Activated T-helper 2 cell treated with anti-CD3 and anti-CD28 coated beads, Interferon-gamma antibody, Interleukin-2, Interleukin-4, amounts not matched to agents 10 μg/mL and 5 μg/mL and 100 μg/mL, durations not matched to agents 14 hours and 24 hours and 36 hours (primary cell): ENCODE results near the gene SLC1A6. TPM values are rescaled to one million over a fixed set of nuclear protein-coding genes. Genes with fewer than 3 reads are reported as not detected.
"Not testable (repeated sequence)": the region's sequence is repeated elsewhere in the genome, so short reads cannot be mapped to it uniquely, and the experiment has no call there.

Source experiments
- DNase-seq: peaks from one replicate; pipeline ENCODE4 v3.0.0; 2021; ENCODE audit warnings: low spot score
- H3K27ac Mint-ChIP-seq: one replicate; pipeline ENCODE4 v1.8.0; 2021; ENCODE audit warnings: mixed read lengths
- H3K27me3 Mint-ChIP-seq: one replicate; pipeline ENCODE4 v1.8.0; 2021; ENCODE audit warnings: low read depth, mixed read lengths
- H3K36me3 Mint-ChIP-seq: one replicate; pipeline ENCODE4 v1.8.0; 2021; ENCODE audit warnings: low read depth, mixed read lengths
- H3K4me1 Mint-ChIP-seq: one replicate; pipeline ENCODE4 v1.8.0; 2021; ENCODE audit warnings: low read depth, mixed read lengths
- H3K4me3 Mint-ChIP-seq: one replicate; pipeline ENCODE4 v1.8.0; 2021; ENCODE audit warnings: low read depth, mild to moderate bottlenecking, moderate library complexity, mixed read lengths
- H3K9me3 Mint-ChIP-seq: one replicate; pipeline ENCODE4 v1.8.0; 2021; ENCODE audit warnings: mixed read lengths
- intact Hi-C: fragments of 100-400 bp; cut with micrococcal nuclease; formaldehyde crosslinking; loops from one replicate; pipeline ENCODE4 v1.15.1; 2023
- total RNA-seq: library from RNA; stranded (reverse); gene quantifications from 2 replicates; pipeline ENCODE4 v1.2.3, GENCODE V29; 2022

SLC1A6 gene
- total RNA-seq, 1 donor from 2014 or later: not detected

GRCh38 chr19:14949876-14950275 is 29.8 kb downstream of the SLC1A6 start:
- Mint-ChIP-seq H3K4me3 (no peak overlapping the region), H3K27me3 (no peaks in the 10 kb centered on the region), H3K27ac (no peak overlapping the region), H3K4me1 (no peaks in the 10 kb centered on the region), H3K36me3 (no peaks in the 10 kb centered on the region), H3K9me3 (no peaks in the 10 kb centered on the region)
- DNase-seq: no peak
- intact Hi-C loops: no loop called here

- intact Hi-C loops, DNase-seq, H3K36me3 Mint-ChIP-seq, H3K27me3 Mint-ChIP-seq, H3K27ac Mint-ChIP-seq, H3K9me3 Mint-ChIP-seq, H3K4me3 Mint-ChIP-seq, H3K4me1 Mint-ChIP-seq: not testable (repeated sequence)
These were observed 30.3 kb downstream of the SLC1A6 start for GRCh38 chr19:14949413-14949812.

GRCh38 chr19:14944456-14944855 is 35.2 kb downstream of the SLC1A6 start:
- Mint-ChIP-seq H3K36me3 (no peaks in the 10 kb centered on the region), H3K9me3 (no peaks in the 10 kb centered on the region), H3K4me3 (no peak overlapping the region), H3K27ac (no peak overlapping the region), H3K4me1 (no peaks in the 10 kb centered on the region), H3K27me3 (peaks cover 3% of the 10 kb centered on the region)
- no peak for DNase-seq
- intact Hi-C loops: no loop called here

- H3K9me3 Mint-ChIP-seq: no peaks in the 10 kb centered on the region
- no peak for DNase-seq
- peaks cover 3% of the 10 kb centered on the region for H3K27me3 Mint-ChIP-seq
- intact Hi-C loops: no loop called here
- H3K36me3 Mint-ChIP-seq: no peaks in the 10 kb centered on the region
- H3K27ac Mint-ChIP-seq: no peak overlapping the region
- H3K4me1 Mint-ChIP-seq: no peaks in the 10 kb centered on the region
- no peak overlapping the region for H3K4me3 Mint-ChIP-seq
These were observed 36.1 kb downstream of the SLC1A6 start for GRCh38 chr19:14943601-14944000.

DNA sequence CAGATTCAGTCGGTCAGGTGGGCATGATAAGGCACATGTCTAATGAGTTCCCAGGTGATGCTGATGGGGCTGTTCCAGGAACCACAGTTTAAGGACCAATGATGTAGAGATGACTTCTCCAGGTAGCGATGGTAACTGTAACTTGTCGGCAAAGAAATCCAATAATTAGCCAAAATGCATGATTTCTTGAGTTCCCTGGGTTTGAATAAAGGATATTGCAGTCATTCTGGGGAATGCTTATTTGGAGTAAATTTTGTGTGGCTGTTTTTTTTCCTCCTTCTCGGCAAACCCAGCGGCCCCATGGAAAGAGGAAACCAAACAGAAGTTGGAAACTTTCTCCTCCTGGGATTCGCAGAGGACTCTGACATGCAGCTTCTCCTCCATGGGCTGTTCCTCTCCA is 38.5 kb downstream of the SLC1A6 start, which contains the start of gene OR7C2:
Gene OR7C2, plus strand, starts transcription at position 301 of the 400 bp plus-strand sequence. Its CDS starts 0 bp downstream, at position 301.
- Mint-ChIP-seq H3K4me3 (no peak within 1 kb of the TSS), H3K36me3 (no peaks in the 10 kb centered on the region), H3K27ac (no peak within 1 kb of the TSS), H3K27me3 (peaks cover 3% of the 10 kb centered on the region), H3K9me3 (no peaks in the 10 kb centered on the region), H3K4me1 (no peaks in the 10 kb centered on the region)
- intact Hi-C loops: no loop called here
- DNase-seq: no peak

DNA sequence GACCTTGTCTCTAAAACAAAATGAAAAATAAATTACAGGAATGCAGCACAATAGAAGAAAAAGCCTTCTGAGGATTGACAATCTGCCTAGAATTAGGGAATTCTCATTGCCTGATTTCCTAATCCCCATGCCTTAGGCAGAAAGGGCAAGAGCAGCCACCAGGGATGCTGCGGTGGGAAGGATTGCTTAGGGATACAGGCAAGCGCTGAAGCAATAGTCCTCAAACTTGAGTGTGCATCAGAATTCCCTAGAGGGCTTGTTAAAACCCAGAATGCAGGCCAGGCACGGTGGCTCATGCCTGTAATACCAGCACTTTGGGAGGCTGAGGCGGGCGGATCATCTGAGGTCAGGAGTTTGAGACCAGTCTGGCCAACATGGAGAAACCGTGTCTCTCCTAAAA is 39.4 kb downstream of the SLC1A6 start:
- intact Hi-C loops: no loop called here
- no peak for DNase-seq
- Mint-ChIP-seq H3K9me3 (no peaks in the 10 kb centered on the region), H3K27me3 (peaks cover 3% of the 10 kb centered on the region), H3K27ac (no peak overlapping the region), H3K4me3 (no peak overlapping the region), H3K4me1 (no peaks in the 10 kb centered on the region), H3K36me3 (no peaks in the 10 kb centered on the region)

- Mint-ChIP-seq H3K27me3 (no peaks in the 10 kb centered on the region), H3K27ac (no peak overlapping the region), H3K36me3 (no peaks in the 10 kb centered on the region), H3K4me1 (no peaks in the 10 kb centered on the region), H3K4me3 (no peak overlapping the region), H3K9me3 (no peaks in the 10 kb centered on the region)
- intact Hi-C loops: no loop called here
- DNase-seq: no peak
These were observed 46.2 kb downstream of the SLC1A6 start for GRCh38 chr19:14933506-14933905.

DNA sequence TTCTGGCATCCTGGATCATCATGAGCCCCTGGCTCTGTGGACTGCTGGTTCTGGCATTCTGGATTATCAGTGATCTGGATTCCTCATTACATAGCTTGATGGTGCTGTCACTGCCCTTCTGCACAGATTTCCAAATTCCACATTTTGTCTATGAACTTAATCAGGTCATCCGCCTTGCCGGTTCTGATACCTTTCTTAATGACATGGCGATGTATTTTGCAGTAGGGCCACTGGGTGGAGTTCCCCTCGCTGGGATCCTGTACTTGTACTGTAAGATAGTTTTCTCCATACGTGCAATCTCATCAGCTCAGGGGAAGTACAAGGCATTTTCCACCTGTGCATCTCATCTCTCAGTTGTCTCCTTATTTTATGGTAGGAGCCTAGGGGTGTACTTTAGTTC is 62.8 kb downstream of the SLC1A6 start:
- no peaks in the 10 kb centered on the region for H3K36me3 Mint-ChIP-seq
- no peak overlapping the region for H3K27ac Mint-ChIP-seq
- intact Hi-C loops: no loop called here
- DNase-seq: no peak
- H3K27me3 Mint-ChIP-seq: no peaks in the 10 kb centered on the region
- no peaks in the 10 kb centered on the region for H3K4me1 Mint-ChIP-seq
- no peak overlapping the region for H3K4me3 Mint-ChIP-seq
- no peaks in the 10 kb centered on the region for H3K9me3 Mint-ChIP-seq

- H3K27ac Mint-ChIP-seq: no peak overlapping the region
- no peaks in the 10 kb centered on the region for H3K36me3 Mint-ChIP-seq
These were observed 64.5 kb downstream of the SLC1A6 start for GRCh38 chr19:14915116-14915515.

DNA sequence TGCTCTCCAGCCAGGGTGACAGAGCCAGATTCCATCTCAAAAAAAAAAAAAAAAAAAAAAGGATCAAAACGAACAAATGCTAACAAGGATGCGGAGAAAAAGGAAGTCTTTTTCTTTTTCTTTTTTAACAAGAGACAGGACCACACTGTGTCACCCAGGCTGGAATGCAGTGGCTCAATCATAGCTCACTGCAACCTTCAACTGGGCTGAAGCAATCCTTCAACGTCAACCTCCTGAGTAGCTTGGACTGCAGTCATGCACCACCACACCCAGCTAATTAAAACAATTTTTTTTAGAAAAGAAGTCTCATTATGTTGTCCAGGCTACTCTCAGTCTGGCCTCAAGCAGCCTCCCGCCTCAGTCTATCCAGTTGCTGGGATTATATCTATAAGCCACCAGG is 73.0 kb downstream of the SLC1A6 start:
- Mint-ChIP-seq H3K4me3 (no peak overlapping the region), H3K27ac (no peak overlapping the region), H3K9me3 (no peaks in the 10 kb centered on the region), H3K36me3 (no peaks in the 10 kb centered on the region), H3K27me3 (peaks cover 2% of the 10 kb centered on the region), H3K4me1 (no peaks in the 10 kb centered on the region)
- no peak for DNase-seq
- intact Hi-C loops: no loop called here

More at GRCh38 chr19:14915116-14915515, 64.5 kb downstream of the SLC1A6 start:
- DNase-seq: no peak
- Mint-ChIP-seq H3K9me3 (no peaks in the 10 kb centered on the region), H3K27me3 (no peaks in the 10 kb centered on the region), H3K4me1 (no peaks in the 10 kb centered on the region), H3K4me3 (no peak overlapping the region)
- intact Hi-C loops: no loop called here

DNA sequence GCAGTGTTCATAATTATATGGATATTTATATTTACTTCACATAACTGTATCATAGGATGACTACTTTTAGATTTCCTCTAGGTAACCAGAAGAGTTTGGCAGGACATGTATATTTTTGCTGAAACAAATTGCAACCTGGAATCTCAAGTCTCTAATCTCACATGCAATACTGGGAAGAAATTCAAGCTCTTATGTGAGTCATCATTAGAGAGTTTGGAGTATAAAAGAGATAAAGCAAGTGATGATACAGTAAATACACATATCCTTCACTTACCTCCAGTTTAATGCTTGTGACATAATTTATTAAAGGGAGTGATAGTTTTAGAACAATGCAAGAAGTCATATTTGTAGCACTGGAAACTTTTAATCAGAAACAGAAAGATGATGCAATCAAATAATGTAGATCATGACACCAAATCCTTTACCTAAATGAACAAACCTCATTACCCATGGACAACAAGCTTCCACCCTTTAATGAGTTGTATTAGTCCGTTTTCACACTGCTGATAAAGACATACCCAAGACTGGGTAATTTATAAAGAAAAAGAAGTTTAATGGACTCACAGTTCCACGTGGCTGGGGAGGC is 77.9 kb downstream of the SLC1A6 start:
- Mint-ChIP-seq H3K27ac (no peak overlapping the region), H3K27me3 (peaks cover 2% of the 10 kb centered on the region), H3K36me3 (no peaks in the 10 kb centered on the region), H3K4me3 (no peak overlapping the region), H3K9me3 (no peaks in the 10 kb centered on the region), H3K4me1 (no peaks in the 10 kb centered on the region)
- DNase-seq: no peak
- intact Hi-C loops: no loop called here

Other genes starting within 250 kb of the SLC1A6 start
- gene ADGRE2, start 201.3 kb downstream of the SLC1A6 start, total RNA-seq: 2.7 and 3.6 TPM in 2 replicates
- not detected in 2 replicates for gene OR7A5, start 144.7 kb downstream of the SLC1A6 start, total RNA-seq
- not detected in 2 replicates for gene OR7C1, start 144.7 kb downstream of the SLC1A6 start, total RNA-seq
- not detected in 2 replicates for gene OR7A10, start 130.9 kb downstream of the SLC1A6 start, total RNA-seq
- gene OR7A17, start 93.7 kb downstream of the SLC1A6 start, total RNA-seq: not detected in 2 replicates
- gene OR7C2, start 38.4 kb downstream of the SLC1A6 start, total RNA-seq: not detected in 2 replicates
- gene CASP14, start 69.6 kb upstream of the SLC1A6 start, total RNA-seq: not detected in 2 replicates
- not detected in 2 replicates for gene OR1I1, start 102.3 kb upstream of the SLC1A6 start, total RNA-seq
- gene SYDE1, start 127.5 kb upstream of the SLC1A6 start, total RNA-seq: 1.9 and 2.5 TPM in 2 replicates
- not detected in 2 replicates for gene NOTCH3, start 221.1 kb upstream of the SLC1A6 start, total RNA-seq